HepG2 (cell line): ENCODE data around the gene OR7D2.

ENCODE experiments used
- DNMT3B ChIP-seq: conservative IDR thresholded peaks from 2 replicates; pipeline ENCODE4 v1.6.1; 2016; ENCODE audit warnings: missing biosample characterization, control low read depth
- EZH2 ChIP-seq: conservative IDR thresholded peaks from 2 replicates; pipeline ENCODE4 v1.6.1; 2012; ENCODE audit warnings: mild to moderate bottlenecking, low read depth, low read length, moderate library complexity
- PAX8 ChIP-seq: sonication (generic); formaldehyde crosslinking; IDR thresholded peaks from 2 replicates; pipeline ENCODE4 v1.8.0; 2022; ENCODE audit warnings: mild to moderate bottlenecking, missing genetic modification reagents, borderline replicate concordance
- UBTF ChIP-seq: sonication (generic); formaldehyde crosslinking; IDR thresholded peaks from 2 replicates; pipeline ENCODE4 v1.4.0; 2020; ENCODE audit warnings: mild to moderate bottlenecking, missing genetic modification reagents
- TF ChIP-seq, protein P1 (sequence below), 2 experiments: fragments of 450-650 bp in 1 of 2; sonication (generic) in 1 of 2; formaldehyde crosslinking in 1 of 2; IDR thresholded peaks; 2 replicates each; pipeline versions ENCODE4 v1.6.1 to v1.8.0; 2016 to 2022; ENCODE audit warnings: antibody characterized with exemption in 1 of 2, mild to moderate bottlenecking in 1 of 2, missing genetic modification reagents in 1 of 2
- TF ChIP-seq, protein P2 (sequence below): sonication (generic); formaldehyde crosslinking; IDR thresholded peaks from 2 replicates; pipeline ENCODE4 v1.4.0; 2020; ENCODE audit warnings: missing genetic modification reagents, borderline replicate concordance

- TF ChIP-seq EZH2 (no peak), UBTF (peak; percentile 66), DNMT3B (no peak), PAX8 (CRISPR knock-in tag) (no peak)
- TF ChIP-seq, protein P1, sequence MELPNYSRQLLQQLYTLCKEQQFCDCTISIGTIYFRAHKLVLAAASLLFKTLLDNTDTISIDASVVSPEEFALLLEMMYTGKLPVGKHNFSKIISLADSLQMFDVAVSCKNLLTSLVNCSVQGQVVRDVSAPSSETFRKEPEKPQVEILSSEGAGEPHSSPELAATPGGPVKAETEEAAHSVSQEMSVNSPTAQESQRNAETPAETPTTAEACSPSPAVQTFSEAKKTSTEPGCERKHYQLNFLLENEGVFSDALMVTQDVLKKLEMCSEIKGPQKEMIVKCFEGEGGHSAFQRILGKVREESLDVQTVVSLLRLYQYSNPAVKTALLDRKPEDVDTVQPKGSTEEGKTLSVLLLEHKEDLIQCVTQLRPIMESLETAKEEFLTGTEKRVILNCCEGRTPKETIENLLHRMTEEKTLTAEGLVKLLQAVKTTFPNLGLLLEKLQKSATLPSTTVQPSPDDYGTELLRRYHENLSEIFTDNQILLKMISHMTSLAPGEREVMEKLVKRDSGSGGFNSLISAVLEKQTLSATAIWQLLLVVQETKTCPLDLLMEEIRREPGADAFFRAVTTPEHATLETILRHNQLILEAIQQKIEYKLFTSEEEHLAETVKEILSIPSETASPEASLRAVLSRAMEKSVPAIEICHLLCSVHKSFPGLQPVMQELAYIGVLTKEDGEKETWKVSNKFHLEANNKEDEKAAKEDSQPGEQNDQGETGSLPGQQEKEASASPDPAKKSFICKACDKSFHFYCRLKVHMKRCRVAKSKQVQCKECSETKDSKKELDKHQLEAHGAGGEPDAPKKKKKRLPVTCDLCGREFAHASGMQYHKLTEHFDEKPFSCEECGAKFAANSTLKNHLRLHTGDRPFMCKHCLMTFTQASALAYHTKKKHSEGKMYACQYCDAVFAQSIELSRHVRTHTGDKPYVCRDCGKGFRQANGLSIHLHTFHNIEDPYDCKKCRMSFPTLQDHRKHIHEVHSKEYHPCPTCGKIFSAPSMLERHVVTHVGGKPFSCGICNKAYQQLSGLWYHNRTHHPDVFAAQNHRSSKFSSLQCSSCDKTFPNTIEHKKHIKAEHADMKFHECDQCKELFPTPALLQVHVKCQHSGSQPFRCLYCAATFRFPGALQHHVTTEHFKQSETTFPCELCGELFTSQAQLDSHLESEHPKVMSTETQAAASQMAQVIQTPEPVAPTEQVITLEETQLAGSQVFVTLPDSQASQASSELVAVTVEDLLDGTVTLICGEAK (IDR thresholded peaks at IDR 0.05): no peak
- TF ChIP-seq, protein P1 (CRISPR knock-in tag; IDR thresholded peaks at IDR 0.05): 0 out of 2 replicates have a peak, but pooled peaks have one; percentile 23
- TF ChIP-seq, protein P2, sequence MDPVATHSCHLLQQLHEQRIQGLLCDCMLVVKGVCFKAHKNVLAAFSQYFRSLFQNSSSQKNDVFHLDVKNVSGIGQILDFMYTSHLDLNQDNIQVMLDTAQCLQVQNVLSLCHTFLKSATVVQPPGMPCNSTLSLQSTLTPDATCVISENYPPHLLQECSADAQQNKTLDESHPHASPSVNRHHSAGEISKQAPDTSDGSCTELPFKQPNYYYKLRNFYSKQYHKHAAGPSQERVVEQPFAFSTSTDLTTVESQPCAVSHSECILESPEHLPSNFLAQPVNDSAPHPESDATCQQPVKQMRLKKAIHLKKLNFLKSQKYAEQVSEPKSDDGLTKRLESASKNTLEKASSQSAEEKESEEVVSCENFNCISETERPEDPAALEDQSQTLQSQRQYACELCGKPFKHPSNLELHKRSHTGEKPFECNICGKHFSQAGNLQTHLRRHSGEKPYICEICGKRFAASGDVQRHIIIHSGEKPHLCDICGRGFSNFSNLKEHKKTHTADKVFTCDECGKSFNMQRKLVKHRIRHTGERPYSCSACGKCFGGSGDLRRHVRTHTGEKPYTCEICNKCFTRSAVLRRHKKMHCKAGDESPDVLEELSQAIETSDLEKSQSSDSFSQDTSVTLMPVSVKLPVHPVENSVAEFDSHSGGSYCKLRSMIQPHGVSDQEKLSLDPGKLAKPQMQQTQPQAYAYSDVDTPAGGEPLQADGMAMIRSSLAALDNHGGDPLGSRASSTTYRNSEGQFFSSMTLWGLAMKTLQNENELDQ (CRISPR knock-in tag): no peak
These were observed 38.5 kb upstream of the OR7D2 start, which contains the start of gene ZNF317 for GRCh38 chr19:9140159-9140874.
